ENCODE measurements around the gene MYH15.

- no peak for TF ChIP-seq CTCF (conservative IDR thresholded peaks at IDR 0.05; ENCODE audit: low read length)
- no peak for TF ChIP-seq EZH2phosphoT487 (IDR thresholded peaks at IDR 0.05; ENCODE audit: borderline replicate concordance, low read depth, low read length)
Observed at GRCh38 chr3:108394563-108394962, 115.8 kb downstream of the MYH15 start.

All from OCI-LY7 (cell line).